ENCODE results near the gene PARP16.

DNA sequence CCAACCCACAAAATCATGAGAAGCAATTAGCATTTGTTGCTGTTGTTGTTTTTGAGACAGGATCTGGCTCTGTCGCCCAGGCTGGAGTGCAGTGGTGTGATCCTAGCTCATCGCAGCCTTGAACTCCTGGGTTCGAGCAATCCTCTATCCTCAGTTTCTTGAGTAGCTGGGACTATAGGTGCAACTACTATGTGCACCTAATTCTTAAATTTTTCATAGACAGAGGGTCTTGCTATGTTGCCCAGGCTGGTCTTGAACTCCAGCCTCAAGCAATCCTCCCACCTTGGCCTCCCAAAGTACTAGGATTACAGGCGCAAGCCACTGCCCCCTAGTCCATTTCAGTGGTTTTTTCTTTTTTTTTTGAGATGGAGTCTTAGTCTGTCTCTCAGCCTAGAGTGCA lies 18.3 kb downstream of the PARP16 start:
- TF ChIP-seq, protein P1, sequence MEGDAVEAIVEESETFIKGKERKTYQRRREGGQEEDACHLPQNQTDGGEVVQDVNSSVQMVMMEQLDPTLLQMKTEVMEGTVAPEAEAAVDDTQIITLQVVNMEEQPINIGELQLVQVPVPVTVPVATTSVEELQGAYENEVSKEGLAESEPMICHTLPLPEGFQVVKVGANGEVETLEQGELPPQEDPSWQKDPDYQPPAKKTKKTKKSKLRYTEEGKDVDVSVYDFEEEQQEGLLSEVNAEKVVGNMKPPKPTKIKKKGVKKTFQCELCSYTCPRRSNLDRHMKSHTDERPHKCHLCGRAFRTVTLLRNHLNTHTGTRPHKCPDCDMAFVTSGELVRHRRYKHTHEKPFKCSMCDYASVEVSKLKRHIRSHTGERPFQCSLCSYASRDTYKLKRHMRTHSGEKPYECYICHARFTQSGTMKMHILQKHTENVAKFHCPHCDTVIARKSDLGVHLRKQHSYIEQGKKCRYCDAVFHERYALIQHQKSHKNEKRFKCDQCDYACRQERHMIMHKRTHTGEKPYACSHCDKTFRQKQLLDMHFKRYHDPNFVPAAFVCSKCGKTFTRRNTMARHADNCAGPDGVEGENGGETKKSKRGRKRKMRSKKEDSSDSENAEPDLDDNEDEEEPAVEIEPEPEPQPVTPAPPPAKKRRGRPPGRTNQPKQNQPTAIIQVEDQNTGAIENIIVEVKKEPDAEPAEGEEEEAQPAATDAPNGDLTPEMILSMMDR (IDR thresholded peaks at IDR 0.05): no peak
- TF ChIP-seq POLR2A (IDR thresholded peaks at IDR 0.05): no peak
